GM12891 (cell line): ENCODE data around the gene CACNA2D1.

Experiments used
- POLR2A ChIP-seq: IDR thresholded peaks from 2 replicates; pipeline ENCODE4 v1.6.1; 2011; ENCODE audit warnings: low read depth, low read length, control low read depth
- POLR2AphosphoS5 ChIP-seq: IDR thresholded peaks from 2 replicates; pipeline ENCODE4 v1.6.1; 2011; ENCODE audit warnings: low read depth, low read length, control low read depth
- POU2F2 ChIP-seq: IDR thresholded peaks from 2 replicates; pipeline ENCODE4 v1.6.1; 2011; ENCODE audit warnings: low read depth, mild to moderate bottlenecking, control low read depth, low read length, moderate library complexity
- SPI1 ChIP-seq: IDR thresholded peaks from 2 replicates; pipeline ENCODE4 v1.6.1; 2011; ENCODE audit warnings: low read depth, low read length, control low read depth
- TAF1 ChIP-seq: IDR thresholded peaks from 2 replicates; pipeline ENCODE4 v1.6.1; 2011; ENCODE audit warnings: low read depth, low read length, control low read depth

- no peak for TF ChIP-seq POLR2A
- no peak for TF ChIP-seq POLR2AphosphoS5
- TF ChIP-seq TAF1, result no peak
- no peak for TF ChIP-seq SPI1
- TF ChIP-seq POU2F2, result no peak
Measured at GRCh38 chr7:82263920-82264782, 179.4 kb downstream of the CACNA2D1 start.
